CD4-positive, alpha-beta T cell treated with Interleukin-17A for 1 hour (primary cell): ENCODE measurements around the gene PRKAA2.
A peak's percentile ranks its signal among the peaks of the same experiment; 100 is the strongest.

ENCODE experiments used
- DNase-seq: peaks from one replicate; pipeline ENCODE4 v3.0.0-alpha.2; 2020

PRKAA2 gene

GRCh38 chr1:56655991-56656613 lies 11.0 kb downstream of the PRKAA2 start:
- DNase-seq: no peak

DNA sequence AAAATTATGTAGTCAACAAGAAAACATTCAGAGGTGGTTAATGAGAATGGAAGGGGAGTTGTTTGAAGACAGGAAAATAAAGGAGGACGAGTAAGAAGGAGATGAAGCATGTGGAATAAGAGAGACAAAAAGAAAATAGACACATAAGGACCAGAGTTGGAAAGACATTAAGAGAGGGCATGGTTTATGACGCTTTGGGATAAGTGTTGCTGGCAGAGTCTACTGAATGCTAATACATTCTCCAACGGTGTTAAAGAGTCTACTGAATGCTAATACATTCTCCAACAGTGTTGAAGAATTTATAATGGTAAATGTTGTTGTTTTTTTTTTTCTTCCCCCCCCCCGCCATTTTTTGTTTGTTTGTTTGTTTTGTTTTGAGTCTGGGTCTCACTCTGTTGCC lies 13.1 kb downstream of the PRKAA2 start:
- no peak for DNase-seq

GRCh38 chr1:56660293-56660692 lies 15.2 kb downstream of the PRKAA2 start:
- DNase-seq: no peak

DNA sequence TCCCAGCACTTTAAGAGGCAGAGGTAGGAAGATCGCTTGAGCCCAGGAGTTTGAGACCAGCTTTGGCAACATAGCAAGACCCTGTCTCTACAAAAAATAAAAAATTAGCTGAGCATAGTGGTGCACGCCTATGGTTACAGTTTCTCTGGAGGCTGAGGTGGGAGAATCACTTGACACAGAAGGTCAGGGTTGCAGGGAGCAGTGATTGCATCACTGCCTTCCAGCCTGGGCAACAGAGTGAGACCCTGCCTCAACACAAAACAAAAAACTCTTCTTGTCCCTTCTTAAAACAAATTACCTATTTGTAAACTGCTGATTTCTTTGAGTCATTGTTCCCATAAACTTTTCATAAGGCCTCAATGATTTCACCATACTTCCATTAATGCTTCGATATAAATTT lies 18.7 kb downstream of the PRKAA2 start:
- DNase-seq: no peak

- DNase-seq: no peak
Observed at GRCh38 chr1:56665384-56665783, 20.3 kb downstream of the PRKAA2 start.

- no peak for DNase-seq
Observed at GRCh38 chr1:56666112-56666608, 21.0 kb downstream of the PRKAA2 start.

DNA sequence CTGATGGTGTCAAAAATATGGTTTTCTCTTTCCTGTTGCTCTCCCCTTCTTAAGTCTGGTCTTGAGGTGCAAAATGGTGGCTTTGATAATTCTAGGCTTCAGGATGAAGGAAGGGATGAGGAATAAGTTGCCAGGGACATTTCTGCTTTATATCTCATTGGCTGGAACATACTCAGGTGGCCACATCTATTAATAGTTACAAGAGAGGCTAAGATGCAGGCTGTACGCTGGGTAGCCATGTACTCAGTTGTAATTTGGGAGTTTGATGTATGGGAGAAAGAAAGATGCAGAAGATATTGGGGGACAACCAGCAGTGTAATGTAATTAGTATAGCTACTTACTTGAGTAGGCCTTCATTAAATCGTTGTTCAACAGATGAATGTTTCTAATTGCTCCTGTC lies 25.2 kb downstream of the PRKAA2 start:
- DNase-seq: no peak

DNA sequence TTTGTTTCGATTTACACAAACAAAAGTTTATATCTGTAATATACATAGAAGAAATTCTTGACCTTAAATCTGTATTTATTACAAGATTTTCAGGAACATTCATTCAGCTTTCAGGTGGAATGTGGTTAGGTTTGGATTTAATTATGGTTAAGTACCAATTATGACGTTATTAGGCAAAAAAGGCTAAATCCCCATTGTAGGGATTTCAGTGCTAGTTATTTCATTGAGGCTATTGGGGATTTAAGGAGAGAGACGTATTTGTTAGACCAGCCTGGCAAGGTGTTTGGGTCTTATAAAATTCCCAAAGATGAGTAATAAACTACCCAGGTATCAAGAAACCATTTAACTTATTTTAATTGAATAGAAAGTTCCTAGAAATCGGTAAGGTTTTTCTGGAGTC lies 26.0 kb downstream of the PRKAA2 start:
- no peak for DNase-seq

DNA sequence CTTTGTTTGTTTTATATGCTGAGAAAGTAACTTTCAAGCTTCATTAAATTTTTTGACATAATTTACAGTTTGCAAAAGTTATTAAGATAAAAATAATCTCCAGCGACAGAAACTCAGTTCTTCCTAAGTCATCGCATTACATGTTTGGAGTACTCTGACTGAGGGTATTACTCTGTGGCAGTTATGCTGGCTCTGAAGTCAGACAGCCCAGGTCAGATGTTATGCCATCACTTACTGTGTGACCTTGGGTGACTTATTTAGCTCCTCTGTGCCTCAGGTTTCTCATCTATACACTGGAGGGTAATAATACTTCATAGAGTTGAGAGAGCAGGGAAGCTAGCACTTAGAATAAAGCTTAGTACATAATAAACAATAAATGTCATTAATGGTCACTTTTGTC lies 26.4 kb downstream of the PRKAA2 start:
- no peak for DNase-seq

- no peak for DNase-seq
Observed at GRCh38 chr1:56672579-56672978, 27.5 kb downstream of the PRKAA2 start.

DNA sequence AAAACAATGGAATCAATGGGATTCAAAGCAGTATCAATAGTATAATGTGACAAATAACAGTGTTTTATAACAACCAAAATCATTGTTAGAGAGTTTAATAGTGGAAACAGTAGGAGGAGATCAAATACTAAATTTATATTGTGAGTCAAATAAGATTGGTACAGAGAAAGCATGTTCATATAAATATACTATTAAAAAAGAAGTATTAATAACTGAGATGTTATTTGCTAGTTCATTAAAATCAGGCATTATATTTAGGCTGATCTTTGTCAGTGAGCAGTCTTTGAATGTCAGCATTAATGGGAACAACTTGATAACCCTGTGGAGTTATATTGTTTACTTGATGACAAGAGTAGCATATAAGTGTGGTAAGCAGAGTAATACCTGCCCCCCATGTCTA lies 30.6 kb downstream of the PRKAA2 start:
- DNase-seq: no peak

DNA sequence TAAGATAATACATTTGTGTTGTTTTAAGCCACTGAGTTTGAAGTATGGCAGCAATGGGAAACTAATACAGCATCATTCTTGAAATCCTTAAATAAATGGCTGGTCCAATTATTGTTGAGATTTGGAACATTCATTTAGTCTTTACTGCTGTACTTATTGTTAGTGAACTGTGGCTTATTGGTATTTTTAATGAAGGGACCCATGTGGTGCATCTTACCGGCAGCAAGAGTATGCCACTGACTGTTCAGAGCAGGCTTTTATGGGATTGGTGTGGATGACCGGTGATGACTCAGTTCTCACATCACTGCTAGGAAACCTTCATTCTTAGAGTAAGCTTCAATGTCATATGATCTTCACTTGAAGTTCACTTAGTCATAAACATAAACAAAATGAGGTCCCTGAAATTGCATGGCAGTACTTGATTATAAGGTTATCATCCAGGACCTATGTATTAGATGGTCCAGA lies 31.5 kb downstream of the PRKAA2 start:
- no peak for DNase-seq

- no peak for DNase-seq
Observed at GRCh38 chr1:56683569-56683968, 38.5 kb downstream of the PRKAA2 start.

- DNase-seq: no peak
Observed at GRCh38 chr1:56686169-56686568, 41.1 kb downstream of the PRKAA2 start.

- DNase-seq: no peak
Observed at GRCh38 chr1:56688522-56689026, 43.5 kb downstream of the PRKAA2 start.

DNA sequence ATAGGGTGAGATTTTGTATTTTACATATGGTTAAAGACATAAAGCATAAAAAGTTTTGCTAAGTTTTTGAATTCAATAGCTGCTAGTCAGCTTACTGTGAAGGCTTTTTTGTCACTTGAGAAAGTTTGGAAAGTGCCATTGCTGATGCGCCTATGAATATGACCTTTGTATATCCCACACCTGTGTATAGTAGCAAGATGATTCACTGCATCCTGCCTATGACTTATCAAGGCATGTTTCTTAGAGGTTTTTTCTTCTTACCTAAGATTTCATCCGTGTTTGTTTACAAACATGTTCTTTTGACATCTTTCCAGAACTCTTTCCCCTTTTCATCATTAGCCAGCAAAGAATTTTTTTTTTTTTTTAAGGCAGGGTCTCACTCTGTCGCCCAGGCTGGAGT lies 51.5 kb downstream of the PRKAA2 start:
- no peak for DNase-seq

- no peak for DNase-seq
Observed at GRCh38 chr1:56703747-56704146, 58.6 kb downstream of the PRKAA2 start.

DNA sequence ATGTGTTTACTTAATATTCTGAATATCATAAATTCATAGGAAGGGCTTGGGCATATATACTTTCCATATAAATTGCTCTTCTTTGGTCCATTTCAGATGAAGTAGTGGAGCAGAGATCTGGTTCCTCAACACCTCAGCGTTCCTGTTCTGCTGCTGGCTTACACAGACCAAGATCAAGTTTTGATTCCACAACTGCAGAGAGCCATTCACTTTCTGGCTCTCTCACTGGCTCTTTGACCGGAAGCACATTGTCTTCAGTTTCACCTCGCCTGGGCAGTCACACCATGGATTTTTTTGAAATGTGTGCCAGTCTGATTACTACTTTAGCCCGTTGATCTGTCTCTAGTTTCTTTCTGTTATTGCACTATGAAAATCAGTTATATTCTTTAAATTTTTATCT lies 62.3 kb downstream of the PRKAA2 start:
- DNase-seq: no peak

DNA sequence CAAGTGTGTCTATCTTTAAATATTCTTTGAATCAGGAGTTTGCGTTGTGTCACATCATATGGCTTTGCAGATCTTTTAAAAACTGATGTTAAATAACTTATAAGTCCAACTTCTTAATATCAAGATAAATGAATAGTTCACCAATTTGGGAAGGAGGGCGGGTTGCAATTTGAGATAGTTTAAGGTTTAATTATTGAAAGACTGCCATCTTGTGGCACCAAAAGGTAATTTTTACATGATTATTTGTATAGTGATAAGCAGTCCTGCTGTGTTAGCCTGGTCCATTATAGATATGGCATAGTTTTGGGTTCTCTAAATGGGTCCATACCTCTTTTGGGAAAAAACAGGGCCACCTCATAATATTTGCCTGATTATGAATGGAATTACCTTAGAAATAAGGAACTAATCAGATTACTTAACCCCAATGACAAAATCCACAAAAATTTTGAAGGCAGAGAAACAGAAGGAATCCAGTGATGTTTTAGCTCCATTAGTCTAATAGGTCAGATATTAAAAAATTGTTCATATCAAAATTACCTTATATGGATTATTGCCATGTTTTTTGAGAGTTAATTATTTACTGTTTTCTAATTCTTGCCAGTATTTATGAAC lies 64.3 kb downstream of the PRKAA2 start:
- peak; percentile 30 for DNase-seq

DNA sequence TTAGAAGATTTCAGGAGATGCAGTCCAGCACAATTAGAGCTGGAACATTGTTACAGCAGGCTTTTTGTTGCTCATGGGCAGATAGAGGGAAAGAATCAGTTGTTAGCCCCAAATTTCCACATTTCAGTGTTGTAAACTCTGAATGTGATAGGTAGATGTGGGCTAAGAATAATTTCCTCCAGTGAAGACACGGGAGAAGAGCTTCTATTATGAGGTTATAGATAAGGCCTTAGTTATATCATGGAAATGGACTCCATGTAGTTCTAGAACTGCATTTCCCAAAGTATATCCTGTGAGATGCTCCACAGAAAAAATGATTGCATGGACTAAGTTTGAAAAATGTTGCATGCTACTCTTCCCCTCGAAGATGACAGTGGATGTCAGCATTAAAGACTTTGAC lies 64.9 kb downstream of the PRKAA2 start:
- no peak for DNase-seq

DNA sequence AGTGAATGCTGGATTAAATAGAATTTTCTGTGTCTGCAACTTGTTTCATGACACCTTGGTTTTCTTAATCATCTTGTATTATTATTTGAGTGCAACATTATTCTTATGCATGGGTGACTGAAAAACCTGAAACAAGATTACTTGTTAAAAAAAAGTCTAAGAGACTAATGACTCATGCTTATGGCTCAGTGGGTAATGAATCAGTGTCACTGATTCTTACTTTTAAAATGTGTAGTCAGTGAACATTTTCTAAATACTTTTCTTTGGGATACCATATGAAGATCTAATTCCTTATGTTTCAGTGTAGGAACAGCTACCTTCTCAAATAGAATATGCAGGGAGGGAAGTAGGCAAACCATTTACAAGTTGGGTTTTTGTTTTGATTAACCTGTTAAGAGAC lies 65.5 kb downstream of the PRKAA2 start:
- no peak for DNase-seq

- no peak for DNase-seq
Observed at GRCh38 chr1:56712150-56712549, 67.0 kb downstream of the PRKAA2 start.

DNA sequence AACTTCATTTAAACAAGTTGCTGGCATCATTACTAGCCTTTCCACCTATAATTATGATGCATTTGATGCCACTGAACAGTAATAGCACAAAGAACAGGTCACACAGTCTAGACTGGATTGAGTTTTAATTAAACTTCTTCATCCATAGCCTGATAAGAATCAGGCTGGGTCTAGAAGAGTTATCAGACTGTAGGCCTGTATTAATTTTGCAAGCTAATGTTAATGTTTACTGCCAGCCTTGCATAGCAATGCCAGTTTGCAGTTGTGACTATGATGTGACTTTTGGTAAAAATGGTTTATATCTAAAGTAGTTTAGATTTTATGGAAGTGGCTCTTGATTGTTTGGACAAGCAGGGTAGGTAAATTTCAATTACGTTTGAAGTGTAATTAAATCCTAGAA lies 68.0 kb downstream of the PRKAA2 start:
- DNase-seq: no peak

- DNase-seq: no peak
Observed at GRCh38 chr1:56715156-56715555, 70.0 kb downstream of the PRKAA2 start.

GRCh38 chr1:56719171-56719570 lies 74.1 kb downstream of the PRKAA2 start:
- no peak for DNase-seq
